ENCODE measurements around the gene ATG2A.

Gene ATG2A

GRCh38 chr11:64870893-64871466 lies 46.0 kb downstream of the ATG2A start:
- Histone ChIP-seq H3K9me3 (ENCODE audit: control insufficient read depth, insufficient read depth, low read length) (no peaks in the 10 kb centered on the region), H3F3A (ENCODE audit: control insufficient read depth, insufficient read depth) (peaks cover 27% of the 10 kb centered on the region), H3K4me2 (ENCODE audit: low read length) (peak overlapping the region; percentile 84), H3K4me1 (ENCODE audit: control insufficient read depth, low read length) (peaks cover 100% of the 10 kb centered on the region), H3K4me3 (ENCODE audit: low read length) (peak overlapping the region; percentile 65), H3K9me2 (replicated peaks; ENCODE audit: control insufficient read depth, low read length) (no peaks in the 10 kb centered on the region), H4K20me1 (ENCODE audit: control insufficient read depth, insufficient read depth, low read depth, low read length) (0 out of 2 replicates have a peak, but pooled peaks cover 6% of the 10 kb centered on the region), H3K79me2 (ENCODE audit: control insufficient read depth, low read length) (peaks cover 99% of the 10 kb centered on the region), H3K27ac (ENCODE audit: low read depth, low read length) (peak overlapping the region; percentile 96), H3K36me3 (ENCODE audit: control insufficient read depth, low read length) (peaks cover 91% of the 10 kb centered on the region), H3K27me3 (ENCODE audit: control insufficient read depth, low read length) (no peaks in the 10 kb centered on the region)
- TF ChIP-seq EZH2phosphoT487 (IDR thresholded peaks at IDR 0.05; ENCODE audit: borderline replicate concordance, low read length) (no peak), CTCF (IDR thresholded peaks at IDR 0.05; ENCODE audit: low read depth, low read length, poor library complexity, severe bottlenecking) (no peak)

GRCh38 chr11:64870176-64870892 lies 46.7 kb downstream of the ATG2A start:
- Histone ChIP-seq H3K27ac (ENCODE audit: low read depth, low read length) (peak overlapping the region; percentile 96), H3K79me2 (ENCODE audit: control insufficient read depth, low read length) (peaks cover 95% of the 10 kb centered on the region), H3K36me3 (ENCODE audit: control insufficient read depth, low read length) (peaks cover 87% of the 10 kb centered on the region), H3K27me3 (ENCODE audit: control insufficient read depth, low read length) (no peaks in the 10 kb centered on the region), H3K9me3 (ENCODE audit: control insufficient read depth, insufficient read depth, low read length) (no peaks in the 10 kb centered on the region), H3F3A (ENCODE audit: control insufficient read depth, insufficient read depth) (peaks cover 30% of the 10 kb centered on the region), H3K4me2 (ENCODE audit: low read length) (peak overlapping the region; percentile 84), H3K4me3 (ENCODE audit: low read length) (peak overlapping the region; percentile 65), H3K4me1 (ENCODE audit: control insufficient read depth, low read length) (peaks cover 100% of the 10 kb centered on the region), H4K20me1 (ENCODE audit: control insufficient read depth, insufficient read depth, low read depth, low read length) (0 out of 2 replicates have a peak, but pooled peaks cover 6% of the 10 kb centered on the region), H3K9me2 (replicated peaks; ENCODE audit: control insufficient read depth, low read length) (no peaks in the 10 kb centered on the region)
- TF ChIP-seq CTCF (IDR thresholded peaks at IDR 0.05; ENCODE audit: low read depth, low read length, poor library complexity, severe bottlenecking) (no peak), EZH2phosphoT487 (IDR thresholded peaks at IDR 0.05; ENCODE audit: borderline replicate concordance, low read length) (no peak)

DNA sequence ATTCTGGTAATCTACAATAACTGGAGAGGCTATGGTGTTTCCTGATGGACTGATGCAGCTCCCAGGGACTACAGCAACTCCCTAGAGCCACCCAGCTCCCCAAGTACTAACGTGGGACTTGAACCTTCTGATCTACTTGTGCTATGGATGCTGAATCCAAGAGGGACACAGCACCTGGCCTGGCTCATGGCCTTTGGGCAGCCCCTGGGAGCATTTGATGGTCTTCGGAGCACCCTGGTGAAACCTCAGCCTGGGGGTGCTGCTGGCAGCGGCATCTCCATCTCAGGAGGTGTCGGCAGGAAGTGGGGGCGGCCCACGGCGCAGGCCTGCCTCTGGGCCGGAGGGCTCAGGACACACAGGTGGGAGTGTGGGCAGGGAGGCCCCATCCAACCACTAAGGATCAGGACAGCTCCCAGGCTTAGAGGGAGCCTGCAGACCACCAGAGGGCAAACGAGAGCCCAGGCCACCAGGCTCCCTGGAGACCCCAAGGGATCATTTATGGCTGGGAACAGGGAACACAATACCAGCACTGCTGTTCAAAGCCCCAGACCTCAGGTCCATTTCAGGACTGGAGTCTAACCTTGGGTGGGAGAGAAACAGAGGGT lies 47.3 kb downstream of the ATG2A start:
- no peaks in the 10 kb centered on the region for H3K9me3 ChIP-seq (ENCODE audit: control insufficient read depth, insufficient read depth, low read length)
- H3K4me2 ChIP-seq (ENCODE audit: low read length), result peak overlapping the region; percentile 84
- H3K9me2 ChIP-seq (replicated peaks; ENCODE audit: control insufficient read depth, low read length), result no peaks in the 10 kb centered on the region
- H3K4me3 ChIP-seq (ENCODE audit: low read length), result peak overlapping the region; percentile 65
- H3K36me3 ChIP-seq (ENCODE audit: control insufficient read depth, low read length), result peaks cover 81% of the 10 kb centered on the region
- peaks cover 36% of the 10 kb centered on the region for H3F3A ChIP-seq (ENCODE audit: control insufficient read depth, insufficient read depth)
- peaks cover 89% of the 10 kb centered on the region for H3K79me2 ChIP-seq (ENCODE audit: control insufficient read depth, low read length)
- H3K27me3 ChIP-seq (ENCODE audit: control insufficient read depth, low read length), result no peaks in the 10 kb centered on the region
- peak overlapping the region; percentile 96 for H3K27ac ChIP-seq (ENCODE audit: low read depth, low read length)
- TF ChIP-seq EZH2phosphoT487 (IDR thresholded peaks at IDR 0.05; ENCODE audit: borderline replicate concordance, low read length) (no peak), CTCF (IDR thresholded peaks at IDR 0.05; ENCODE audit: low read depth, low read length, poor library complexity, severe bottlenecking) (peak; percentile 76)
- H3K4me1 ChIP-seq (ENCODE audit: control insufficient read depth, low read length), result peaks cover 100% of the 10 kb centered on the region
- 0 out of 2 replicates have a peak, but pooled peaks cover 4% of the 10 kb centered on the region for H4K20me1 ChIP-seq (ENCODE audit: control insufficient read depth, insufficient read depth, low read depth, low read length)

Measured in DOHH2 (cell line).